HL-60 (cell line): Measurements from ENCODE around the gene GPR78.
"Not testable (repeated sequence)": the region's sequence is repeated elsewhere in the genome, so short reads cannot be mapped to it uniquely, and the experiment has no call there.

ENCODE experiments used
- DNase-seq, 2 experiments: peaks; one replicate each; pipeline ENCODE4 v3.0.0-alpha.2; 2010 to 2020; ENCODE audit warnings: low read depth in 1 of 2, low spot score in 1 of 2
- H3K27ac ChIP-seq: fragments of 250-450 bp; sonication (Bioruptor Pico); replicated peaks from 2 replicates; pipeline ENCODE4 v1.5.1; 2020; ENCODE audit warnings: mild to moderate bottlenecking, moderate library complexity
- H3K27me3 ChIP-seq: fragments of 250-450 bp; sonication (Bioruptor Pico); 2 replicates; pipeline ENCODE4 v1.5.1; 2021; ENCODE audit warnings: mild to moderate bottlenecking, moderate library complexity; ENCODE audit not compliant: insufficient read depth, poor library complexity, severe bottlenecking
- H3K4me3 ChIP-seq: replicated peaks from 2 replicates; pipeline ENCODE4 v1.5.1; 2011; ENCODE audit warnings: mild to moderate bottlenecking, control low read depth, low read length; ENCODE audit not compliant: insufficient read depth
- GABPA ChIP-seq: IDR thresholded peaks from 2 replicates; pipeline ENCODE4 v1.6.1; 2012; ENCODE audit warnings: low read depth
- POLR2AphosphoS5 ChIP-seq: IDR thresholded peaks from 2 replicates; pipeline ENCODE4 v1.6.1; 2012; ENCODE audit warnings: low read depth
- SPI1 ChIP-seq: IDR thresholded peaks from 2 replicates; pipeline ENCODE4 v1.6.1; 2012; ENCODE audit warnings: low read depth, mild to moderate bottlenecking, borderline replicate concordance
- TF ChIP-seq, protein P1 (sequence below): IDR thresholded peaks from one replicate; pipeline ENCODE4 v1.5.1; 2011; ENCODE audit warnings: low read length, control low read depth, inconsistent platforms; ENCODE audit not compliant: insufficient read depth
- TF ChIP-seq, protein P2 (sequence below): IDR thresholded peaks from 2 replicates; pipeline ENCODE4 v1.6.1; 2012; ENCODE audit warnings: low read depth; ENCODE audit not compliant: insufficient replicate concordance

GPR78 gene

GRCh38 chr4:8573266-8573665 lies 6.9 kb upstream of the GPR78 start:
- no peak for DNase-seq
- TF ChIP-seq SPI1 (no peak), GABPA (no peak), POLR2AphosphoS5 (no peak)
- TF ChIP-seq, protein P1, sequence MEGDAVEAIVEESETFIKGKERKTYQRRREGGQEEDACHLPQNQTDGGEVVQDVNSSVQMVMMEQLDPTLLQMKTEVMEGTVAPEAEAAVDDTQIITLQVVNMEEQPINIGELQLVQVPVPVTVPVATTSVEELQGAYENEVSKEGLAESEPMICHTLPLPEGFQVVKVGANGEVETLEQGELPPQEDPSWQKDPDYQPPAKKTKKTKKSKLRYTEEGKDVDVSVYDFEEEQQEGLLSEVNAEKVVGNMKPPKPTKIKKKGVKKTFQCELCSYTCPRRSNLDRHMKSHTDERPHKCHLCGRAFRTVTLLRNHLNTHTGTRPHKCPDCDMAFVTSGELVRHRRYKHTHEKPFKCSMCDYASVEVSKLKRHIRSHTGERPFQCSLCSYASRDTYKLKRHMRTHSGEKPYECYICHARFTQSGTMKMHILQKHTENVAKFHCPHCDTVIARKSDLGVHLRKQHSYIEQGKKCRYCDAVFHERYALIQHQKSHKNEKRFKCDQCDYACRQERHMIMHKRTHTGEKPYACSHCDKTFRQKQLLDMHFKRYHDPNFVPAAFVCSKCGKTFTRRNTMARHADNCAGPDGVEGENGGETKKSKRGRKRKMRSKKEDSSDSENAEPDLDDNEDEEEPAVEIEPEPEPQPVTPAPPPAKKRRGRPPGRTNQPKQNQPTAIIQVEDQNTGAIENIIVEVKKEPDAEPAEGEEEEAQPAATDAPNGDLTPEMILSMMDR: no peak
- TF ChIP-seq, protein P2, sequence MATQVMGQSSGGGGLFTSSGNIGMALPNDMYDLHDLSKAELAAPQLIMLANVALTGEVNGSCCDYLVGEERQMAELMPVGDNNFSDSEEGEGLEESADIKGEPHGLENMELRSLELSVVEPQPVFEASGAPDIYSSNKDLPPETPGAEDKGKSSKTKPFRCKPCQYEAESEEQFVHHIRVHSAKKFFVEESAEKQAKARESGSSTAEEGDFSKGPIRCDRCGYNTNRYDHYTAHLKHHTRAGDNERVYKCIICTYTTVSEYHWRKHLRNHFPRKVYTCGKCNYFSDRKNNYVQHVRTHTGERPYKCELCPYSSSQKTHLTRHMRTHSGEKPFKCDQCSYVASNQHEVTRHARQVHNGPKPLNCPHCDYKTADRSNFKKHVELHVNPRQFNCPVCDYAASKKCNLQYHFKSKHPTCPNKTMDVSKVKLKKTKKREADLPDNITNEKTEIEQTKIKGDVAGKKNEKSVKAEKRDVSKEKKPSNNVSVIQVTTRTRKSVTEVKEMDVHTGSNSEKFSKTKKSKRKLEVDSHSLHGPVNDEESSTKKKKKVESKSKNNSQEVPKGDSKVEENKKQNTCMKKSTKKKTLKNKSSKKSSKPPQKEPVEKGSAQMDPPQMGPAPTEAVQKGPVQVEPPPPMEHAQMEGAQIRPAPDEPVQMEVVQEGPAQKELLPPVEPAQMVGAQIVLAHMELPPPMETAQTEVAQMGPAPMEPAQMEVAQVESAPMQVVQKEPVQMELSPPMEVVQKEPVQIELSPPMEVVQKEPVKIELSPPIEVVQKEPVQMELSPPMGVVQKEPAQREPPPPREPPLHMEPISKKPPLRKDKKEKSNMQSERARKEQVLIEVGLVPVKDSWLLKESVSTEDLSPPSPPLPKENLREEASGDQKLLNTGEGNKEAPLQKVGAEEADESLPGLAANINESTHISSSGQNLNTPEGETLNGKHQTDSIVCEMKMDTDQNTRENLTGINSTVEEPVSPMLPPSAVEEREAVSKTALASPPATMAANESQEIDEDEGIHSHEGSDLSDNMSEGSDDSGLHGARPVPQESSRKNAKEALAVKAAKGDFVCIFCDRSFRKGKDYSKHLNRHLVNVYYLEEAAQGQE: no peak
- H3K27me3 ChIP-seq: no peaks in the 10 kb centered on the region
- H3K27ac ChIP-seq: no peak overlapping the region
- H3K4me3 ChIP-seq: no peak overlapping the region

DNA sequence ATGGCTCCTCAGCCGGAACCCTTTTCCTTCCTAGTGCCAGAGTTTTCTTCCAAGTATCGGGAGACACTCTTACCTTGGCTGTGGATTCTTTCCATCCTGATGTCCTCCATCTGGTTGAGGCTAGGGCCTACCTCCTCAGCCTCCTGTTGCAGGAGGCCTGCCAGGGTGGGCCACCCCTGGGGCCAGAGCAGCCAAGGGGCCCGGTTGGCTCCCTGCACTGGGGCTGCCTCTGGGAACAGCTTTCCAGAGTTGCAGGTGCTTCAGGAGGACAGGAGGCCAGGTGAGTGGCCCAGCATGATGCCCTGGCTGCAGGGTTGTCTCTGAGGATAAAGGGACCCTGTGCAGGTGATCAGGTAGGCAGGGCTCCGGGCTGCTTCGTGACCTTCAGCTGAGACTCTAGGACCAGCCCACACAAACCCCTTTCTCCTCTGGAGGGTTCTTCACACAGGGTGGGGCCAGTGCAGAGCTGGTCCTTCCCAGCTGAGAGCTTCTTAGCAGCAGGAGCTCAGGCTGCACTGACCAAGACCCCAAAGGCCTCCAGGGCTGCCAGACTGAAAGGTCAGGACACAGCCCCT lies 5.3 kb upstream of the GPR78 start:
- Histone ChIP-seq H3K27ac (no peak overlapping the region), H3K4me3 (no peak overlapping the region), H3K27me3 (no peaks in the 10 kb centered on the region)
- TF ChIP-seq SPI1: no peak
- TF ChIP-seq GABPA: no peak
- TF ChIP-seq, protein P1: no peak
- TF ChIP-seq, protein P2: no peak
- no peak for TF ChIP-seq POLR2AphosphoS5
- no peak for DNase-seq

GRCh38 chr4:8575457-8575856 lies 4.7 kb upstream of the GPR78 start:
- no peaks in the 10 kb centered on the region for H3K27me3 ChIP-seq
- no peak overlapping the region for H3K4me3 ChIP-seq
- TF ChIP-seq POLR2AphosphoS5 (no peak), SPI1 (no peak), GABPA (no peak)
- TF ChIP-seq, protein P1: no peak
- TF ChIP-seq, protein P2: no peak
- no peak overlapping the region for H3K27ac ChIP-seq
- no peak for DNase-seq

GRCh38 chr4:8576591-8576990 lies 3.6 kb upstream of the GPR78 start:
- DNase-seq, H3K27ac ChIP-seq: not testable (repeated sequence)

More at GRCh38 chr4:8576591-8576990, 3.6 kb upstream of the GPR78 start:
- H3K27me3 ChIP-seq, H3K4me3 ChIP-seq: not testable (repeated sequence)
